KG1 (cell line): ENCODE results near the gene ADM5.
A peak's percentile ranks its signal among the peaks of the same experiment; 100 is the strongest.

Source experiments
- DNase-seq: peaks from one replicate; lab custom pipeline; 2025; lab: John Stamatoyannopoulos, UW

ADM5 gene

GRCh38 chr19:49680421-49681351, 8.7 kb upstream of the ADM5 start:
- DNase-seq = peak; percentile 90

GRCh38 chr19:49681830-49682229, 7.6 kb upstream of the ADM5 start:
- DNase-seq = no peak

GRCh38 chr19:49682274-49682673, 7.1 kb upstream of the ADM5 start:
- no peak for DNase-seq

- no peak for DNase-seq
Observed at GRCh38 chr19:49683814-49684250, 5.6 kb upstream of the ADM5 start.

- DNase-seq = peak; percentile 25
Observed at GRCh38 chr19:49684251-49684982, 5.0 kb upstream of the ADM5 start.

GRCh38 chr19:49684983-49685553, 4.3 kb upstream of the ADM5 start:
- no peak for DNase-seq

- no peak for DNase-seq
Observed at GRCh38 chr19:49685845-49686332, 3.5 kb upstream of the ADM5 start.

GRCh38 chr19:49686503-49687088, 2.8 kb upstream of the ADM5 start:
- no peak for DNase-seq

- DNase-seq = no peak
Observed at GRCh38 chr19:49687150-49687549, 2.2 kb upstream of the ADM5 start.

GRCh38 chr19:49687566-49688316, 1.7 kb upstream of the ADM5 start:
- no peak for DNase-seq

- no peak for DNase-seq
Observed at GRCh38 chr19:49688531-49689132, 762 bp upstream of the ADM5 start.

- DNase-seq = no peak
Observed at GRCh38 chr19:49690079-49690655, 773 bp downstream of the ADM5 start.

- no peak for DNase-seq
Observed at GRCh38 chr19:49690656-49691242, 1.4 kb downstream of the ADM5 start, which contains the start of gene CPT1C. Gene CPT1C, plus strand, starts transcription at chr19:49691116. Its CDS starts 1,137 bp downstream, at chr19:49692253.

GRCh38 chr19:49691243-49692146, 2.1 kb downstream of the ADM5 start:
- DNase-seq = no peak

- DNase-seq = no peak
Observed at GRCh38 chr19:49692147-49692506, 2.7 kb downstream of the ADM5 start.

- no peak for DNase-seq
Observed at GRCh38 chr19:49696115-49696514, 6.7 kb downstream of the ADM5 start.

GRCh38 chr19:49696865-49697264, 7.5 kb downstream of the ADM5 start:
- no peak for DNase-seq

GRCh38 chr19:49699364-49699763, 10.0 kb downstream of the ADM5 start:
- no peak for DNase-seq

- DNase-seq = no peak
Observed at GRCh38 chr19:49700563-49700962, 11.2 kb downstream of the ADM5 start.
